NCI-H1417 treated with DMSO at 0.1 percent for 48 hours (cell line): ENCODE results near the gene AMOTL2.

Experiments
- DNase-seq: peaks from one replicate; lab custom pipeline; 2025; lab: John Stamatoyannopoulos, UW

The AMOTL2 gene

DNA sequence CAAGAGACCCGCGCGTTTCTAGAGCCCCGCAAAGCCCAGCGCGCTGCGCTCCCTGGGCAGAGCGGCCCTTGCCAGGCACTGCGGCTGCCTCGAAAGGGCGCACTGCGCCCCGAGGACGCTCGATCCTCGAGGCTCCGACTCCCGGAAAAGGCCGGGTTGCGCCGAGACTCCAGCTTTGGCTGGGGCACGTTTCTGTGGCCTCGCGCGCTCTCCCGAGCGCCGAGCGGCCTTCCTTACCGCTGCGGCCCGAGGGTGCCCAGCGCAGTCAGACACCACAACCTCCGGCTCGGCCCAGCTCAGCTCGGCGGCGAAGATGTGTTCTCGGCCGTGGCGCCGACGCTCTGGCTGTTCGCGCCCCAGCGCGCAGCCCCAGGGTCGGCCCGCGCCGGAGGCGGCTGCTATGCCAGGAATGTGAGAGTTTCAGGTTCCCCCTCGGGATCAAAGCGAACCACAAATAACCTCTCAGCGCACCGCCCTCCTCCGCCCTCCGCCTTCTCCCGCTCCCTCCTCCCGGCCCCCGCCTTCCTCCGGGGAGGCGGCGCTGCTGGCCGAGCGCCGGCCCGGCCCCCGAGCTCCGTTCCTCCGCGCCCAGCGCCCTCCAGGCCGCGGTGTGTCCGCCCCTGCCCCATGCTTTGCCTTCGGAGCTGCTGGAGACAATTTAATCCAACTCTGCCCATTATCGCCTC lies at the start of gene AMOTL2:
Gene AMOTL2 (minus strand): TSS at position 343 of the 686 bp plus-strand sequence. CDS start 3,014 bp downstream, outside the sequence.
- no peak for DNase-seq

DNA sequence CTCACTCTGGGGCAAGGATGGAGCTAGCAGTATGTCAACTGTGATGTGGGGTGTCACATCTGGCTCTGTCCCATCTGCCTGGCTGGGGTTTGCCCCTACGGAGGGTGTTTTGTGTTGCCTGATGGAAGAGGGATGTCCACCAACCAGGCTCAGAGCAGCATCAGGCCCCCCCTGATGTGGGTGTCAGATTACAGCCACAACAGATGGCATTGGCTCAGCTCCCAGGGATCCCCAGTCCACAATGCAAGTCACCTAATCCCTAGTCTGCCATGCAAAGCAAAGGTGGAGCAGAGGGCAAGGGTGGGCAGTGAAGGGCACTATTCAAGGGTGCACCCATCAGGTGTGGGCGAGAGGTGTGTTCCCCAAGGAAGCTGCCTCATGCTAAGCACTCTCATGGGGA lies 48.9 kb upstream of the AMOTL2 start:
- no peak for DNase-seq

DNA sequence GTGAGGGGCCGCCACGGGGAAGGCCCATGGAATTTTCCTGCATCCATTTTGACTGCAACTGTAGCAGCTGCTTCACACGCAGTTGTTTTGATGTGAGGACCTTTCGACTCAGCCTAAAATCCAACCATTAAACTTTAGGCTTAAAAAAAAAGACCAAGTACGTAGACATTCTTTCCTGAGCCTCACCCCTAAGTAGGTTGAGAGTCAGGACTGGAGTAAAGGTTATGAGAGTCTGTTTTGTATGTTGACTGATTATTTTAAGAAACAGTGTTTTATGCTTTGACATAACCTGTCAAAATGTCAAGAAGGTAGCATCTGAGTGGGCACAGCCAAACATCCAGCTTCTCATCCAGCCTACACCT lies 45.7 kb upstream of the AMOTL2 start:
- no peak for DNase-seq

DNA sequence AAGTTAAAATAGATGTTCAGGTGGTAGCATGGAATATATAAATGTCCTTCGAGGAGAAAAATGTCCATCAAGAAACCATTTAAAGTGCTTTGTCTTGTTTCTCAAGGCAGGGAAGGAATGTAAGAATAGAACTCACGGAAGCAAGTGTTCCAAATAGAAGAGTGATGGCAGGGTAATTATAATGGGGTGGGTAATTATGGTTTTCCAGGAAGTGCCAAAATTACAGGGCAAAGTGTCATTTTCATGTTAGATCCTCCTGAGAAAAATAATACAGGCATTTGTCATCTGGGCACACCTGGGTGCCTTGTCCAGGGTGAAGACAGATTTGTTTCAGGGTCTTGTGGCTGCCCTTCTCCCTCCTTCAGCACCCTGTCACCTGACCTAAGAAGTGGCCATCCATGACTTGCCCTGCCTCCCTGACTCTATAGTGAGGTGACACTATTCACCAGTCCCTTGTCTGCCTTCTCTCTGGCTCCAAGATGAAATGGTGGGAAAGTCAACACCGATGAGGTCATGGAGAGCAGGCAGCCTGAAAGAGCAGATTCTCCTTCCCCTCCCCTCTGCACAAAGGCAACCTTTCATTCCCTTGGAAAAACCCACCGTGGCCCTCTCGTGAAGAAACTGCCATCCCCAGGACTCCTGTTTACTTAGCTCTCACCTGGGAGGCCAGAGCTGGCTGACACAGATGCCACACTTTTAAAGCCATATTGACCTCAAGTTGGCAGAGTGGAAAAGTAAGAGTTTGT lies 45.1 kb upstream of the AMOTL2 start:
- no peak for DNase-seq

DNA sequence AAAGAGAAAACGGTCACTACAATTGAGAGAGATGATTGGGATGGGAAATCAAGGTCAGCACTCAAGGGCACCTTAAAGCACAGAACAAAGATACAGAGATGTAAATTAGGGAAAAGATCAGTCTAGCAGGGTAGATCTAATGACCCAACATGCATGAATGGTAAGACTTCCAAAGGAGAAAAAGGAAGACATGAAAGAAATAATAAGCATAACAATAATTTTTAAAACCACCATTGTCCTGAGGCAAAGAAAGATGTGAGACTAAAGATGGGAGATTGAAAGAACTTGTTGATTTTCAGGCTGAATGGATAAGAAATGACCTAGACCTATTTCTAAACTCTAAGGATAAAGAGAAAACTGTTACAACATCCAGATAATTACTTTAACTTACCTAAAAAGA lies 34.8 kb upstream of the AMOTL2 start:
- no peak for DNase-seq

DNA sequence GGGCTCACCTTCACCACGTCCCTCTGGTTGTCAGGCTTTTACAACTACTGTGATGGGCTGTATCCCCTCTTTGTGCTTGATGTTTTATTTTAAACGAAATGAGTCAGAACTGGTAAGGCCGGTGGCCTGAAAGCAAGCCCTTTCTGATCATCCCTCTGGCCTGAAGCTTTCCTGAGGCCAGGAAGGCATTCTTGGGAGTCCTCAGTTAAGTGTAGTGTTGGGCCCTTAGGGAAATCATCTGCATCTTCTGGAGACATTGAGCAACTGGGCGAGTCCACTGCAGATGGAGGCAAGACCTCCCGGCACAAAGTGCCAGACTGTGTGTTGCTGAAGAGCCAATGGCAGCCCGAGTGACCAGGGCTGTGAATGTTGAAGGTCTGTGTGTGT lies 33.0 kb upstream of the AMOTL2 start:
- DNase-seq = no peak

DNA sequence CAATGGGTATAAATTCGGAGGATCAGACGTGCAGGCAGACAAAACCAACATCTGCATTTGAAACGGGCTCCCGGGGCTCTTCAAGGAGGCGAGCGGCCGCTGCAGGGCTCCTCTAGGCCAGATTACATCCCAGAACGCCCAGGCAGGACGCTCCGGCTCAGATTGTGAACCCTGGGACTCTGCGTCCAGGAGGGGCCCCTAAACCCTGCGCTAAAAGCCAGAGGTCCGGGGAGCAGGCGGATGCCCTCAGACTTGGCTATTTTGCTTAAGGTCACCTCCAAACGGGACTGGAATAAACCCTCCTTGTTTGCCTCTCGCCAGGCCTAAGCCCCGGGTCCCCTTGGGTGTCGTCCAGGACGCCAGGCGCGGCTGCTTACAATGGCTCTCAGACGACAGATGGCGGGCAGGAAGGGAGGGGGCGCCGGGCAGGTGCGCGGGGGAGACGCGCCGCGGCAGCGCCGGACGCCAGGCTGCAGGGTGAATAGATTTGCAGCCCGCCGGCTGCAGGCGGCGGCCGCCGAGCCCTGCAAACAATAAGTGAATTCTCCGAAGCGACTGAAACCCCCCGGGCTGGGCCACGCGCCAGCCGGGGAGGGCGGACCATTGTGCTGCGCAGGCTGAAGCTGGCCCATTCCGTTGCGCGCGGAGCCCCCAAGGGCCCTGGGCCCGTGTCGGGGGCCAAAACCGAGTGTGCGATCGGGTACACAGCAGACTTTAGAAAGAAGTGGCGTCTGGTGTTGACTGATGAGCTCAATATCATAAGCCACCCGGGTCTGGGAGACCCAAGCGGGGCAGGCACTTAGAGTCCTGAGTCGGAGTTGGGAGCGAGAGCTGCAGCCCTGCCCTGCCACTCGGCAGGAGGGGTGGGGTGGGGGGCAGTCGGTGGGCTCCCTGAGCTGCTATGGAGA lies 32.3 kb upstream of the AMOTL2 start:
- no peak for DNase-seq

DNA sequence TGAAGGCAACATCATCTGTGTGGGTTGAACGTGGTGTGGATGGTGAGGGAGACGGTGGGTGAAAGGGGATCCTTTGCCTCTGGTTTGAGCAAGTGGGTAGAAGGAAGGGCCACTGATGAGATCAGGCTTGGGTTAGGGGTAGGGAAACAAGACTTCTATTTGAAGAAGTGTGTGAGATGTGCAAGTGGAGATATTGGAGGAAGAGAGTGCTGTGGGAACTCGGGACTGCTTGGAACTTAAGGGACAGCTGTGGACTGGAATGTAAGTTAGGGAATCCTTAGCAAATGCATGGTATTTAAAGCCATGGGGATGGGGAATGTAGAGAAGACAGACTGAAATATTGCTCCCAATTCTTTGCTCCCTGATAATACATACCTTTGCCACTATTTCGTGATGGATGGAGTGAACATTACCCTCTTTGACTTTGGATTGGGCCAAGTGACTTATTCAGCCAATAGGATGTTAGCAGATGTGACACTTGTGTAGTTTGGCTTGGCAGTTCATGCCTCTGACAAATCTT lies 30.2 kb upstream of the AMOTL2 start:
- DNase-seq = no peak

DNA sequence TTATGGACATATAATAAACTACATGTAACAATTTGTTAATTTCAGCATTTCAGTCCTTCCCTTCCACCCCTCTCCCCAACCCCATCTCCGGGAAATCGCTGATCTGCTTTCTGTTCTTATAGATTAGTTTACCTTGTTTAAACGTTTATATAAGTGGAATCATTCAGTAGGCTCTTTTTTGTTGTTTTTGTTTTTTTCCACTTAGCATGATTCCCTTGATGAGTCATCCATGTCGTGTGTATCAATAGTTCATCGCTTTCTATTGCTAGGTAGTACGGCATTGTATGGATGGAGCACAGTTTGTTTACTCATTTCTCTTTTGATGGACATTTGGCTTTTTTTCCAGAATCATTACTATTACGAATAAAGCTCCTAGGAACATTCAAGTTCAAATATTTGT lies 23.5 kb upstream of the AMOTL2 start:
- DNase-seq = no peak

DNA sequence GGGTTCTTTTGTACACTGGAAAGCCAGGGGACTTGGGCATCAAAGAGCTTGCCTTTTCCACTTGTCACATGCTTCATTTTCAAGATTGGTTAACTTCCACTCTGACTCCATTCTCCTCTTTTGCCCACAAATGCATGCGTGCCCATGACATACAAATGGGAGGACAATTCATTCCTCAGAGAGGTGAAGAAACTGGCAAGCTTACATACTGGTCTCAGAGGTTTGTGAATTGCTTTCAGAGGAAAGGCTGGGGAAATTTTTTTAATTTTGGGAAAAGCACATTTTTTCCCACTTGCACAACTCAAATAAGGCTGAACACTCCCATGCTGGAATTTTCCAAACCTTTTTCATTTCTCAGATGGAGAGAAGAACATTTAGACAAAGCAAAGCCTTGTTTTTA lies 20.9 kb upstream of the AMOTL2 start:
- no peak for DNase-seq

DNA sequence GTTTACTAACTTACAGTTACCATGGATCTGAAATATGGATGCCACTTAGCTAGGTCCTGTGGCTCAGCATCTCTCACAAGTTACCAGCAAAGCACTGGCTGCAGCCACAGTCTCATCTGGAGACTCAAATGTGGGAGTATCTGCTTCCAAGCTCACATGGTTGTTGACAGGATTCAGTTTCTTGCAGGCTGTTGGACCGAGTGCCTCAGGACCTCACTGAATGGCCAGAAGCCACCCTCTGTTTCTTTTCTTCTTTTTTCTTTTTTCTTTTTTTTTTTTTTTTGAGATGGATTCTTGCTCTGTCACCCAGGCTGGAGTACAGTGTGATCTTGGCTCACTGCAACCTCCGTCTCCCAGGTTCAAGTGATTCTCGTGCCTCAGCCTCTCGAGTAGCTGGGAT lies 20.1 kb upstream of the AMOTL2 start:
- no peak for DNase-seq

DNA sequence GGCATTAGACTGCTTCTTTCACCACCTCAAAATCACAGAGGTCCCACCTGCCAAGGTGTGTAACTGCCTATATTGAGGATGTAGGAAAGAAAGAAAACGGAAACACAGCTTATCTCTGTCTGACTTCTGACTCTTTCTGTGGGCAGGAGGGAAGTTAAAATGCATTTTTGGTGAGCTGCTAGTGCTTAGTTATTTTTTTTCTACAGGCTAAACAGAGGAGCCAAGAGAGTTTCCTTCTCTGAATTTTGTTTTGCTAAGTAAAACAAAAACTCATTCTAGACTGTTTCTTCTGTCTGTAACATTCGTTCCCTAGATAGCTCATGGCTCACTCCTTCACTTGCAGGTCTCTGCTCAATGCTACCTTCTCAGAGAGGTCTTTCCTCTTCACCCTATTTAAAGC lies 18.8 kb upstream of the AMOTL2 start:
- no peak for DNase-seq

DNA sequence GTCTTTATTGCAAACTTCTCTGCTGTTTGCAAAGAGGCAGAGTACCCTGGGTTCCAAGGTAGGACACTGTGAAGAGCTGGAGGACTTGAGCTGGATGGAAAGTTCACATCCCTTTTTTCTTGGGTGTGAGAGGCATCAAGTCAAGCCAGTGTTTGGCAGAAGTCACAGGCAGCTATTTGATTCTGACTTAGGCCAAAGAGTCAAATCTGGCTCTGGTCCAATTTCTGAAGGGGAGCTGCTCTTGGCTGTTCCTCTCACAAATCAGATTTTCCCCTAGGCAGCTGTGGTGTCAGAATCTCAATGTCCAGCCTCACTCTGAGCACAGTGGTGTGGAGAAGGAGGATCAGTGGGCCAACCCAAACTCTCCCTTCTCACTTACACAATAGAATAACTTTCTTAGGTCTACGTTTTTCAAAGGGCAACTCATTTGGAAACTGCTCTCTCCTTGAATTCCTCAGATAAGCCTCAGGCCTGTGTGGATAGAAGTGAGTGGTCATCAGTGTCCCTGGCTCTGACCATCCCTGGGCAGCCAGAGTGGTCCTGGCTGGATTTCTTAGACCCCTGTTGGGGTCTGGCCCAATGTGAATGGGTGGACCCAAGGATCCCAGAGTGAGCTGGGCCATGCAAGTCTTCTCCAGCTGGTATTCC lies 18.2 kb upstream of the AMOTL2 start:
- no peak for DNase-seq

DNA sequence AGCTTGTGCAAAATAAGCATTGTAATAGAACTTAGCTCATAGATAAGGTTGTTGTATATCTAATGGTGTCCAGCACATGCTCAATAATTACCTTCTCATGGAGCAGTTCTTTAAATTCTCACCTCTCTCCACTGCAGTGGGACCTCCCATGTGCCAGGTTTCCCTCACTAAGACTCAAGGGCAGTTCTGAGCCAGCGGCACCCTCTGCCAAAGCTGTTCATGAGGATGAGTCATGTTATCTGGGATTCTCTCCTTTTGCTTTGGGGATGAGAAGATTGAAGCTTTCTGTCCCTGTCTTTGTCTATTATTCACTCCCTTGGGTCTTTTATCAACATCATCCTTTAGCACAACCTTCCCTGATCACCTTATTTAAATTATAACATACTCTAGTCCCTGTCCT lies 15.6 kb upstream of the AMOTL2 start:
- no peak for DNase-seq

DNA sequence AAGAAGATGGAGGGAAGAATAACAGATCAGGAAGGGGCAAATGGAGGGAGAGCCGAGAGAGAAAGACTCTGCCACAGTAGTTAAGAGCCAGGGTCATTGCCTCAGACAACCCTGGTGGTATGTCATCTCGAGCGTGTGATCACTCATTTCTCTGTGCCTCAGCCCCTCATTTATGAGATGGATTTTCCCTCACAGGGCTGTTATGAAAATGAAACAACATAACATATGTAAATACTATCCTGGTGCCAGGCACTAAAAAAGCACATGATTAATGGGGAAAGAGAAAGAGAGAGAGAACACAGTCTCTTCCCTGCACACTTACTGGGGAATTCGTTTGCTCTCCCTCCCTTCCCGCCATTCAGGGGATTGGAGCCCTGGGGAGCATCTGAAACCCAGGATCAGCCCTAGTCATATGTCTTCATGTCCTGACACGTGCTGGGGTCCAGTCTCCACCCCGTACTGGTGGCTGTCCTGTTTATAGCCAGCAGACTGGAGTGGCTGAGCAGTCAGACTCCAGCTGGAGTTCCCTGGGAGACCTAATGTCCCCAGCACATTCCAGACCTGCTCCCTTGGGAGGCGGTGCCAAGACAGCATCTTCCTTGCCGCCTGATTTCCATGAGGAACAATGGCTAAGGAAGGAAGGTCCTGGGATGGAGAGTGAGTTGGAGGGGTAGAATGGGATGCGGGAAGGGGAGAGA lies 14.7 kb upstream of the AMOTL2 start:
- no peak for DNase-seq

DNA sequence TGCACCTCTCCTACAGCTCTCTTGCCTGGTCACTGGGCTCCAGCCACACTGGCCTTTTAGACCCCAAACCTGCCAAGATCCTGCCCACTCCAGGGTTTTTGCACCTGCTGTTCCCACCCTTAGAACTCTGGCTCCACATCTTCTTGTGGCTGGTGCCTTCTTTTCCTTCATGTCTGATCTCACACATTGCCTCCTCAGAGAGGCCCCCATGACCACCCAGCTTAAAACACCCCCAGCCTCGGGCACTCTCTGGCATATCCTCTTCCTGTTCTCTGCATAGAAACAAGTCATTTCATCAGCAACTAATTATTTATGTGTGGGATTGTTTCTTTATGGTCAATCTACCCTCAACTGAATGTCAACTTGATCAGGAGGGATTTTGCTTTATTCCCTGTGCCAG lies 14.0 kb upstream of the AMOTL2 start:
- DNase-seq = no peak

DNA sequence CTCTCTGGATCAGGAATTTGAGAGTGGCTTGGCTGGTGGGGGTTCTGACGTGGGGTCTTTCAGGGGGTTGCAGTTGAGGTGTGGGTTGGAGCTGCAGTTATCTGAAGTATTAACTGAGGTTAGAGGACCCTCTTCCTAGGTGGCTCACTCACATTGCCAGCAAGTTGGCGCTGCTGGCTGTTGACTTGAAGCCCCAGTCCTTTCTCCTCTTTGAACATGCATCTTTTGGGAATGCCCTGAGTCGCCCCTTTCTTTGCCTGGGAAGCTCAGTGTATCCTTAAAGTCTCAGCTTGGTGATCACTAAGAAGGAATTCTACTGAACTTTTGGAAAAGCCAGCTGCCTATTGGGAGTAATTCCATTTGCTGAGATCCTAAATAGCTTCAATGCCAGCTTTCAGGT lies 13.0 kb upstream of the AMOTL2 start:
- no peak for DNase-seq

DNA sequence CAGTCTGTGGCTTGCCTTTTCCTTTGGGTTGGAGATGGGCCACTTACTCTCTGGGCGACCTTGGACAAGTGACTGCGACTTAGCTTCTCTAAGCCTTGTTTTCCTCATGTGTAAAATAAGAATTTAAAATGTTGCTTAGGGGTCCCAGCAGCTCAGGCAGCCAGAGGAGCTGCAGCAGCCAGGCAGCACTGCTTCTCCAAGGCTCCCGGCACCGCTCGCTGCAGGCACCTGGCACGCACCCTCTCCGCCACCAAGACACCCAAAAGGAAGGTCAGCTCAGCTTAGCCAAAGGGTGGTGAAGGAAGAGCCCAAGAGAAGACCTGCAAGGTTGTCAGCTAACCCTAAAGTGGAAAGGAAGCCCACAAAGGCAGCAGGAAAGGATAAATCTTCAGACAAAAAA lies 10.7 kb upstream of the AMOTL2 start:
- no peak for DNase-seq

DNA sequence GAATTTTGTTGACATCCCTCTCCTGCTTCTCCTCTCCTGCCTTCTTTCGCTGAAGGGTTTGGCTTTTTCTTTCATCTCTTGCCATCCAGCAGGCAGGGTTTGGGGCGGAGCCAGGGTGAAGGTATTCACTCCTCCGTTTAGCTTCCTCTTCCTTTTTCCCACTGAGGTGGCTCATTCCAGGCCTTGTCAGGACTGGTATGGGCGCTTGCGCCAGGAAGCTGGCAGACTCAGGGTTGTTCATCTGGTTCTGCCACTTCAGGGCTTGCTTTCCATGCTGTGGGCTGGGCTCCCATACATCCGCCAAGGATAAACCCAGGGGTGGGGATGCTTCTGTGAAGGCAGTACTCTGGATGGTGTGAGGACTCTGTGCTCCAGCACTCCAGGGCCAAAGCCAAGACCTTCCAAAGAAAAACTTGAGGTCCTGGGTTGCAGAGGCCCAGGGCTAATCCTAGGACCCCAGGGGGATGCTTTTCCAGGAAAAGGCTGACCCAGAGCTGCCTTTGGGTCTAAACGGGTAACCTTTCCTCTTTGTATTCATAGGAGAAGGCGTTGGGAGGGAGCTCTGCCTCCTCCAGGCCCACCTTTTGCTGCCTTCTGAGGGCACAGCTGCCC lies 7.7 kb upstream of the AMOTL2 start:
- no peak for DNase-seq

DNA sequence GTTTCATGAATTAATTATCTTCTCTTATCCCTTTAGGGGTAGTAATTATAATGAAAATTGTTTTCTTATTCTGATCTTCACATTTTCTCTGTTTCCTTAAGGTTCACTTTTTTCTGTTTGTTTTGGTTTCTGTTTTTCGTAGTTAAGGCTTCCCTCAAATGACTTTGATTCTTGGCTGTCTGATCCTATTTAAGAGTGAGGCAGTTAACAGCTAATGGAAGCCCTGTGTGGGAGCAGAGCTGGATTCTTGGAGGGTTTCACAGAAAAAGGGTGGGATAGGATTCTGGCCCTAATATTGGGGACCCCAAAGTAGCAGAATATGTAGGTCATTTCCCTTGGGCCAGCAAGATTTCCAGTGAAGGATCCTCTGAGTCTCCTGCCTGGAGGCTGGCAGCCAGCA lies 6.8 kb upstream of the AMOTL2 start:
- no peak for DNase-seq

DNA sequence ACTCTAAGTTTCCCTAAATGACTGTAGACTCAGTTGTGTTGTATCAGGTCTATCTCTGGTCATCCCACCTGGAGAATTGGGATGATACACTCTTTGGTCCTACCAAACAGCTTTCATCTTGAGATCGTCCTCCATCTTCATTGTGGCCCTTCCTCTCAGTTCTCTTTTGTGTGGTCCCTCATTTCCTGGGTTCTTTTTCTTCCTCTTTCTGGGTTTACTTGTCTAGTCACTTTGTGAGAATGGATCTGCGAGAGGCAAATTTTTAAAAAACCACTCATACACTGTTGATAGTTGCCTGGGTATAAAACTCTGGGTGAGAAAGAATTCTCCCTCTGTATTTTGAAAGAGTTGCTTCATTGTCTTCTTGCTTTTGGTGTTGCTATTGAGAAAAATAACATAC lies 6.0 kb upstream of the AMOTL2 start:
- DNase-seq = no peak
